K562 (cell line): ENCODE measurements around the gene CTIF. TPM values are rescaled to one million over a fixed set of nuclear protein-coding genes. Genes with fewer than 3 reads are reported as not detected.

Experiments used
- PHF8 ChIP-seq: fragments of 200-600 bp; sonication (generic); IDR thresholded peaks from 2 replicates; pipeline ENCODE4 v1.6.1; 2012; ENCODE audit warnings: mixed run types, mild to moderate bottlenecking, inconsistent platforms, low read length, moderate library complexity, borderline replicate concordance
- polyA plus RNA-seq, 8 experiments: library from polyadenylated mRNA; depleted of rRNA in 4 of 8; stranded (reverse) in 5 of 8; unstranded in 3 of 8; fragments of >200 nt; fragmentation: Nextera tagmentation in 2 of 8; fragmentation: Illumina TruSeq in 1 of 8; extraction: Ambion mirVana in 2 of 8; extraction: Trizol in 1 of 8; gene quantifications; 2 replicates each; pipeline versions ENCODE4 v1.2.1 to v1.2.3, GENCODE V29; 2011 to 2014; ENCODE audit warnings: inconsistent platforms in 1 of 8, missing spikeins in 1 of 8
- total RNA-seq, 7 experiments: library from RNA; depleted of rRNA in 6 of 7; stranded (reverse); fragments of >200 nt in 6 of 7; fragmentation: Illumina TruSeq in 2 of 7; extraction: Trizol in 2 of 7; gene quantifications; 2 replicates each; pipeline versions ENCODE4 v1.2.1 to v1.2.3, GENCODE V29; 2011 to 2021; ENCODE audit warnings: low replicate concordance in 1 of 7
- TF ChIP-seq, protein P1 (sequence below): conservative IDR thresholded peaks from 2 replicates; pipeline ENCODE4 v1.6.1; 2011; ENCODE audit warnings: low read depth, mild to moderate bottlenecking, low read length; ENCODE audit not compliant: control insufficient read depth
- TF ChIP-seq, protein P2 (sequence below): fragments of 450-650 bp; IDR thresholded peaks from 2 replicates; pipeline ENCODE4 v1.6.1; 2016; ENCODE audit warnings: low read depth

The CTIF gene
- total and polyA plus RNA-seq, 9 of the 15 experiments (the other 6 are each of a cell fraction or from before 2014, with no cell fraction given): 0.17 to 11.5 (median 2.2) TPM

DNA sequence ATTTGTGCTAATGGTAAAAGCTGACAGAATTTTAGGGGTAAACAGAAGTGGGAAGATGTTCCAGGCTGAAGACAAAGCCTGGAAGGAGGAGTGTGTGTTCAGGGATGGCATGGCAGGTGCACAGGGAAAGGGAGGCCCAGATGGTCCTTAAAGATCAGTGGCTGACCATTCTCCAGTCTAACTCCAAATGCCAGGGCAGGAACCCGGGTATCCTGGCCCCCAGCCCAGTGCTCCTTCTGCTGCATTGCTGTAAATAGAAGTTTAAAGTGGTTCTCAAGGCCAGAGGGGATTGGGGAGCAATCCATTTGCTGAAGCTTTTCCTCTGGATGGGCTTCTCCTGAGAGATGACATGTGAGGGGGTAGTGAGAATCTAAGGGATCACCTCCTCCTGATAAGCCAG is 158.6 kb downstream of the CTIF start (continued):
- TF ChIP-seq, protein P1, sequence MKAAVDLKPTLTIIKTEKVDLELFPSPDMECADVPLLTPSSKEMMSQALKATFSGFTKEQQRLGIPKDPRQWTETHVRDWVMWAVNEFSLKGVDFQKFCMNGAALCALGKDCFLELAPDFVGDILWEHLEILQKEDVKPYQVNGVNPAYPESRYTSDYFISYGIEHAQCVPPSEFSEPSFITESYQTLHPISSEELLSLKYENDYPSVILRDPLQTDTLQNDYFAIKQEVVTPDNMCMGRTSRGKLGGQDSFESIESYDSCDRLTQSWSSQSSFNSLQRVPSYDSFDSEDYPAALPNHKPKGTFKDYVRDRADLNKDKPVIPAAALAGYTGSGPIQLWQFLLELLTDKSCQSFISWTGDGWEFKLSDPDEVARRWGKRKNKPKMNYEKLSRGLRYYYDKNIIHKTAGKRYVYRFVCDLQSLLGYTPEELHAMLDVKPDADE: no peak
- no peak for TF ChIP-seq PHF8
- TF ChIP-seq, protein P2, sequence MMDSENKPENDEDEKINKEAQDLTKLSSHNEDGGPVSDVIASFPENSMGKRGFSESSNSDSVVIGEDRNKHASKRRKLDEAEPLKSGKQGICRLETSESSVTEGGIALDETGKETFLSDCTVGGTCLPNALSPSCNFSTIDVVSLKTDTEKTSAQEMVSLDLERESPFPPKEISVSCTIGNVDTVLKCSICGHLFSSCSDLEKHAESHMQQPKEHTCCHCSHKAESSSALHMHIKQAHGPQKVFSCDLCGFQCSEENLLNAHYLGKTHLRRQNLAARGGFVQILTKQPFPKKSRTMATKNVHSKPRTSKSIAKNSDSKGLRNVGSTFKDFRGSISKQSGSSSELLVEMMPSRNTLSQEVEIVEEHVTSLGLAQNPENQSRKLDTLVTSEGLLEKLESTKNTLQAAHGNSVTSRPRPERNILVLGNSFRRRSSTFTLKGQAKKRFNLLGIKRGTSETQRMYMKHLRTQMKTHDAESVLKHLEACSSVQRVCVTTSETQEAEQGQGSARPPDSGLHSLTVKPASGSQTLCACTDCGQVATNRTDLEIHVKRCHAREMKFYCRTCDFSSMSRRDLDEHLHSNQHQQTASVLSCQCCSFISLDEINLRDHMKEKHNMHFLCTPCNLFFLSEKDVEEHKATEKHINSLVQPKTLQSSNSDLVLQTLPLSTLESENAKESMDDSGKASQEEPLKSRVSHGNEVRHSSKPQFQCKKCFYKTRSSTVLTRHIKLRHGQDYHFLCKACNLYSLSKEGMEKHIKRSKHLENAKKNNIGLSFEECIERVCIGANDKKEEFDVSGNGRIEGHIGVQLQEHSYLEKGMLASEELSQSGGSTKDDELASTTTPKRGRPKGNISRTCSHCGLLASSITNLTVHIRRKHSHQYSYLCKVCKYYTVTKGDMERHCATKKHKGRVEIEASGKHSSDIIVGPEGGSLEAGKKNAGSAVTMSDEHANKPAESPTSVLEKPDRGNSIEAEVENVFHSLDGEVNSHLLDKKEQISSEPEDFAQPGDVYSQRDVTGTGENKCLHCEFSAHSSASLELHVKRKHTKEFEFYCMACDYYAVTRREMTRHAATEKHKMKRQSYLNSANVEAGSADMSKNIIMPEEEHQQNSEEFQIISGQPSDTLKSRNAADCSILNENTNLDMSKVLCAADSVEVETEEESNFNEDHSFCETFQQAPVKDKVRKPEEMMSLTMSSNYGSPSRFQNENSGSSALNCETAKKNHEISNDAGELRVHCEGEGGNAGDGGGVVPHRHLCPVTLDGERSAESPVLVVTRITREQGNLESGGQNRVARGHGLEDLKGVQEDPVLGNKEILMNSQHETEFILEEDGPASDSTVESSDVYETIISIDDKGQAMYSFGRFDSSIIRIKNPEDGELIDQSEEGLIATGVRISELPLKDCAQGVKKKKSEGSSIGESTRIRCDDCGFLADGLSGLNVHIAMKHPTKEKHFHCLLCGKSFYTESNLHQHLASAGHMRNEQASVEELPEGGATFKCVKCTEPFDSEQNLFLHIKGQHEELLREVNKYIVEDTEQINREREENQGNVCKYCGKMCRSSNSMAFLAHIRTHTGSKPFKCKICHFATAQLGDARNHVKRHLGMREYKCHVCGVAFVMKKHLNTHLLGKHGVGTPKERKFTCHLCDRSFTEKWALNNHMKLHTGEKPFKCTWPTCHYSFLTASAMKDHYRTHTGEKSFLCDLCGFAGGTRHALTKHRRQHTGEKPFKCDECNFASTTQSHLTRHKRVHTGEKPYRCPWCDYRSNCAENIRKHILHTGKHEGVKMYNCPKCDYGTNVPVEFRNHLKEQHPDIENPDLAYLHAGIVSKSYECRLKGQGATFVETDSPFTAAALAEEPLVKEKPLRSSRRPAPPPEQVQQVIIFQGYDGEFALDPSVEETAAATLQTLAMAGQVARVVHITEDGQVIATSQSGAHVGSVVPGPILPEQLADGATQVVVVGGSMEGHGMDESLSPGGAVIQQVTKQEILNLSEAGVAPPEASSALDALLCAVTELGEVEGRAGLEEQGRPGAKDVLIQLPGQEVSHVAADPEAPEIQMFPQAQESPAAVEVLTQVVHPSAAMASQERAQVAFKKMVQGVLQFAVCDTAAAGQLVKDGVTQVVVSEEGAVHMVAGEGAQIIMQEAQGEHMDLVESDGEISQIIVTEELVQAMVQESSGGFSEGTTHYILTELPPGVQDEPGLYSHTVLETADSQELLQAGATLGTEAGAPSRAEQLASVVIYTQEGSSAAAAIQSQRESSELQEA: no peak
